ENCODE data around the gene HIF3A.
"Not testable (repeated sequence)": the region's sequence is repeated elsewhere in the genome, so short reads cannot be mapped to it uniquely, and the experiment has no call there.

DNA sequence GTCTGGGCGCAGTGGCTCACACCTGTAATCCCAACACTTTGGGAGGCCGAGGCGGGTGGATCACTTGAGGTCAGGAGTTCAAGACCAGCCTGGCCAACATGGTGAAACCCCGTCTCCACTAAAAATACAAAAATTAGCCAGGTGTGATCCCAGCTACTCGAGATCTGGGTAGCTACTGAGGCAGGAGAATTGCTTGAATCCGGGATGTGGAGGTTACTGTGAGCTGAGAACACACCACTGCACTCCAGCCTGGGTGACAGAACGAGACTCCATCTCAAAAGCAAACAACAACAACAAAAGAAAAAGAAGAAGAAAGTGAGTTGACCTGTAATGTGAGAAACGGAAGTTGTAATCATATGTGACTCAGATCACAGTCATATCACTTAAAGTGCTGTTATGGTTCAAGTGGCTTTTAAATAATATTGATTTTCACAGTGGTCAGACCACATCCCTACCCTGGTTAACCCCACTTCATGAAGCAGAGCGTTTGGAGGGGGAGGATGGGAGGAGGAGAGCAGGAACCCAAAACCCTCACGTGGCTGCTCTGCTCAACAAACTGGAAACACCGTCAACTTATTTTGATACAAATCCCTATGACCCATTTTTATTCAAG, 34.1 kb upstream of the HIF3A start:
- not testable (repeated sequence) for TF ChIP-seq RFX5 (IDR thresholded peaks at IDR 0.05); NFE2L2 (conservative IDR thresholded peaks at IDR 0.05; ENCODE audit: low read length)
- TF ChIP-seq, protein P1, sequence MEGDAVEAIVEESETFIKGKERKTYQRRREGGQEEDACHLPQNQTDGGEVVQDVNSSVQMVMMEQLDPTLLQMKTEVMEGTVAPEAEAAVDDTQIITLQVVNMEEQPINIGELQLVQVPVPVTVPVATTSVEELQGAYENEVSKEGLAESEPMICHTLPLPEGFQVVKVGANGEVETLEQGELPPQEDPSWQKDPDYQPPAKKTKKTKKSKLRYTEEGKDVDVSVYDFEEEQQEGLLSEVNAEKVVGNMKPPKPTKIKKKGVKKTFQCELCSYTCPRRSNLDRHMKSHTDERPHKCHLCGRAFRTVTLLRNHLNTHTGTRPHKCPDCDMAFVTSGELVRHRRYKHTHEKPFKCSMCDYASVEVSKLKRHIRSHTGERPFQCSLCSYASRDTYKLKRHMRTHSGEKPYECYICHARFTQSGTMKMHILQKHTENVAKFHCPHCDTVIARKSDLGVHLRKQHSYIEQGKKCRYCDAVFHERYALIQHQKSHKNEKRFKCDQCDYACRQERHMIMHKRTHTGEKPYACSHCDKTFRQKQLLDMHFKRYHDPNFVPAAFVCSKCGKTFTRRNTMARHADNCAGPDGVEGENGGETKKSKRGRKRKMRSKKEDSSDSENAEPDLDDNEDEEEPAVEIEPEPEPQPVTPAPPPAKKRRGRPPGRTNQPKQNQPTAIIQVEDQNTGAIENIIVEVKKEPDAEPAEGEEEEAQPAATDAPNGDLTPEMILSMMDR (IDR thresholded peaks at IDR 0.05) = not testable (repeated sequence)
- TF ChIP-seq, protein P2, sequence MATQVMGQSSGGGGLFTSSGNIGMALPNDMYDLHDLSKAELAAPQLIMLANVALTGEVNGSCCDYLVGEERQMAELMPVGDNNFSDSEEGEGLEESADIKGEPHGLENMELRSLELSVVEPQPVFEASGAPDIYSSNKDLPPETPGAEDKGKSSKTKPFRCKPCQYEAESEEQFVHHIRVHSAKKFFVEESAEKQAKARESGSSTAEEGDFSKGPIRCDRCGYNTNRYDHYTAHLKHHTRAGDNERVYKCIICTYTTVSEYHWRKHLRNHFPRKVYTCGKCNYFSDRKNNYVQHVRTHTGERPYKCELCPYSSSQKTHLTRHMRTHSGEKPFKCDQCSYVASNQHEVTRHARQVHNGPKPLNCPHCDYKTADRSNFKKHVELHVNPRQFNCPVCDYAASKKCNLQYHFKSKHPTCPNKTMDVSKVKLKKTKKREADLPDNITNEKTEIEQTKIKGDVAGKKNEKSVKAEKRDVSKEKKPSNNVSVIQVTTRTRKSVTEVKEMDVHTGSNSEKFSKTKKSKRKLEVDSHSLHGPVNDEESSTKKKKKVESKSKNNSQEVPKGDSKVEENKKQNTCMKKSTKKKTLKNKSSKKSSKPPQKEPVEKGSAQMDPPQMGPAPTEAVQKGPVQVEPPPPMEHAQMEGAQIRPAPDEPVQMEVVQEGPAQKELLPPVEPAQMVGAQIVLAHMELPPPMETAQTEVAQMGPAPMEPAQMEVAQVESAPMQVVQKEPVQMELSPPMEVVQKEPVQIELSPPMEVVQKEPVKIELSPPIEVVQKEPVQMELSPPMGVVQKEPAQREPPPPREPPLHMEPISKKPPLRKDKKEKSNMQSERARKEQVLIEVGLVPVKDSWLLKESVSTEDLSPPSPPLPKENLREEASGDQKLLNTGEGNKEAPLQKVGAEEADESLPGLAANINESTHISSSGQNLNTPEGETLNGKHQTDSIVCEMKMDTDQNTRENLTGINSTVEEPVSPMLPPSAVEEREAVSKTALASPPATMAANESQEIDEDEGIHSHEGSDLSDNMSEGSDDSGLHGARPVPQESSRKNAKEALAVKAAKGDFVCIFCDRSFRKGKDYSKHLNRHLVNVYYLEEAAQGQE (IDR thresholded peaks at IDR 0.05) = not testable (repeated sequence)

All from A549 (cell line).